Measurements from ENCODE around the gene MRI1. TPM values are rescaled to one million over a fixed set of nuclear protein-coding genes. Genes with fewer than 3 reads are reported as not detected.

Gene MRI1
- total RNA-seq, 2 donors from 2014 or later: 54.6 to 63.0 TPM

DNA sequence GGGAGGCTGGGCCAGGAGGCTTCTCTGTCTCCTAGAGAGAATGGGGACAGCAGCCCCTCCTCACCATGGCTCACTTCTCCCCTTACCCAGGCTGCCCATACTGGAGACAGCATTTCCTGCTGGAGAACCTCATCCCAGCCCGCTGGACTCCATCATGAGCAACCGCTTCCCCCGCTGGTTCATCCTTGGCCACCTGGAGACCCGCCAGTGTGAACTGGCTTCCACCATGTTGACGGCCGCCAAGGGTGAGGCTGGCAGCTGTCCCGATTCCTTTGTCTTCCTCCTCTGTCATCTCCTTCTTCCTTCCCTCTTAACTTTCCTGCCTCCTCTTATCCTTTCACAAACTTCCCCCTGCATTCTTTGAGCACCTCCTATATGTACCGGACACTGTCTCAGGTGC, 58.9 kb downstream of the MRI1 start:
- Histone ChIP-seq H3K27ac (peak overlapping the region; percentile 72 to 77), H3K27me3 (replicated peaks; ENCODE audit: insufficient read depth) (no peaks in the 10 kb centered on the region), H3K4me3 (no peak overlapping the region), H3K9me3 (no peaks in the 10 kb centered on the region), H3K4me1 (ENCODE audit: control insufficient read depth in 1 of 2, low read depth in 2 of 2) (peaks cover 10 to 25% of the 10 kb centered on the region in 2 donors), H3K36me3 (no peaks in the 10 kb centered on the region)
- ATAC-seq (ENCODE audit: insufficient number of reproducible peaks, low FRiP score, low read depth) (no peak), DNase-seq (ENCODE audit: low spot score) (no peak)
- TF ChIP-seq, protein P1, sequence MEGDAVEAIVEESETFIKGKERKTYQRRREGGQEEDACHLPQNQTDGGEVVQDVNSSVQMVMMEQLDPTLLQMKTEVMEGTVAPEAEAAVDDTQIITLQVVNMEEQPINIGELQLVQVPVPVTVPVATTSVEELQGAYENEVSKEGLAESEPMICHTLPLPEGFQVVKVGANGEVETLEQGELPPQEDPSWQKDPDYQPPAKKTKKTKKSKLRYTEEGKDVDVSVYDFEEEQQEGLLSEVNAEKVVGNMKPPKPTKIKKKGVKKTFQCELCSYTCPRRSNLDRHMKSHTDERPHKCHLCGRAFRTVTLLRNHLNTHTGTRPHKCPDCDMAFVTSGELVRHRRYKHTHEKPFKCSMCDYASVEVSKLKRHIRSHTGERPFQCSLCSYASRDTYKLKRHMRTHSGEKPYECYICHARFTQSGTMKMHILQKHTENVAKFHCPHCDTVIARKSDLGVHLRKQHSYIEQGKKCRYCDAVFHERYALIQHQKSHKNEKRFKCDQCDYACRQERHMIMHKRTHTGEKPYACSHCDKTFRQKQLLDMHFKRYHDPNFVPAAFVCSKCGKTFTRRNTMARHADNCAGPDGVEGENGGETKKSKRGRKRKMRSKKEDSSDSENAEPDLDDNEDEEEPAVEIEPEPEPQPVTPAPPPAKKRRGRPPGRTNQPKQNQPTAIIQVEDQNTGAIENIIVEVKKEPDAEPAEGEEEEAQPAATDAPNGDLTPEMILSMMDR (IDR thresholded peaks at IDR 0.05): no peak

Other genes starting within 250 kb of the MRI1 start
- gene C19orf53, start 9.9 kb downstream of the MRI1 start, total RNA-seq: 100 to 1,000 TPM; 114 to 128 TPM
- gene ZSWIM4, start 30.9 kb downstream of the MRI1 start, total RNA-seq: 10 to 100 TPM in 1 of 2 donors, 1 to 10 TPM in 1; 9.5 to 11.8 TPM
- not detected for gene NANOS3, start 112.6 kb downstream of the MRI1 start, total RNA-seq
- gene BRME1, start 141.6 kb downstream of the MRI1 start, total RNA-seq: 1 to 10 TPM in 1 of 2 donors, not detected in 1; 3.7 TPM
- gene CC2D1A, start 141.7 kb downstream of the MRI1 start, total RNA-seq: 10 to 100 TPM; 29.5 to 38.7 TPM
- 1 to 10 TPM; 3.5 to 9.9 TPM for gene PODNL1, start 173.9 kb downstream of the MRI1 start, total RNA-seq
- gene DCAF15, start 188.0 kb downstream of the MRI1 start, total RNA-seq: 10 to 100 TPM; 12.6 to 31.4 TPM
- gene RFX1, start 241.8 kb downstream of the MRI1 start, total RNA-seq: 1 to 10 TPM; 3.0 to 5.7 TPM

Data from thoracic aorta (tissue), 2 donors.